Stimulated activated effector memory CD8-positive, alpha-beta T cell treated with anti-CD3 and anti-CD28 coated beads, Interleukin-12 subunit alpha, Interleukin-12 subunit beta, amount 100 ng/mL, for 72 hours (primary cell): ENCODE results near the gene MSI2.

Source experiments
- ATAC-seq: fragments of 150-1000 bp; cut with Tn5 transposase; 2 replicates; pipeline ENCODE4 v1.10.0; 2021
- DNase-seq, 2 donors: peaks; one replicate each; pipeline ENCODE4 v3.0.0; 2021 to 2022; ENCODE audit warnings: low spot score in 2 of 2
- H3K27ac Mint-ChIP-seq: one replicate; pipeline ENCODE4 v1.8.0; 2022; ENCODE audit warnings: mild to moderate bottlenecking, mixed read lengths
- H3K36me3 Mint-ChIP-seq: one replicate; pipeline ENCODE4 v1.8.0; 2022; ENCODE audit warnings: mild to moderate bottlenecking, mixed read lengths
- H3K4me1 Mint-ChIP-seq: one replicate; pipeline ENCODE4 v1.8.0; 2022; ENCODE audit warnings: mixed read lengths
- H3K4me3 Mint-ChIP-seq: one replicate; pipeline ENCODE4 v1.8.0; 2022; ENCODE audit warnings: mild to moderate bottlenecking, mixed read lengths
- H3K9me3 Mint-ChIP-seq: one replicate; pipeline ENCODE4 v1.8.0; 2022; ENCODE audit warnings: mixed read lengths

The MSI2 gene

DNA sequence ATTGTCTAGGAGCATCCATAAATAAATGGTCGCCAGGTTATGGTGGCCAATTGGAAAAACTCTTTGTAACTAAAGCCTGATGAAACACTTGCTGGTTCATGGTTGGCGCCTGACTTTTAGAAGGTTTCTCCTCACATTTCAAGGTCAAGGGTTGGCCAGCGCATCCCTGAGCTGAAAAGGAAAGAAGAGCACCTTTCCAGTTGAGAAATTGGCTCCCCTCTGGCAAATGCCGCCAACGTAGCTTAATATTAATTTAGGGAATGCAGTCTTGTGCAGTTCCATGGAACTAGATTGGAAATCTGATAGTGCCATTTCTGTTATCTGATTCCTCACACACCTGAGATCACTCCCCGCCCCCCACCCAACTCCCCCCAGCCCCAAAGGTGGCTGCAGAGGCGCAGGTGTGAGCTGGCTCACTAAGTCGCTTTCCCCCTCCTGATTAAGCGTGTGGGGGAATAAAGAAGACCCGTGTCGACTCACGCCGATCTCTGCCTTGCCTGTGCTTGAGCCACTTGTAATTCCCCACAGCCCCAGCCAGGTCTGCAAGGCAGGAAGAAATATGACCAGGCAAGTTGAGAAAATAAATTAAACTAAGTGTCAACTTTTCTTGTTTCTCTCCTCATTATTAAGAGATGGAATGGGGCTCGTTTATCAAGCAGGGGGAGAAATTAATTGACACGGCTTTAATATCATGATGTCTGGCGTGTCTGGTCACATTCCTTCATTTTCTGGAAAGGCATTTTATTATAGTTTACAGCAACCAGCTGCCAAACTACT, 331.1 kb downstream of the MSI2 start:
- peaks cover 4% of the 10 kb centered on the region for H3K36me3 Mint-ChIP-seq
- DNase-seq (no peak), ATAC-seq (no peak)
- no peaks in the 10 kb centered on the region for H3K9me3 Mint-ChIP-seq
- peak overlapping the region; percentile 20 for H3K27ac Mint-ChIP-seq
- no peak overlapping the region for H3K4me3 Mint-ChIP-seq
- H3K4me1 Mint-ChIP-seq, result no peaks in the 10 kb centered on the region

DNA sequence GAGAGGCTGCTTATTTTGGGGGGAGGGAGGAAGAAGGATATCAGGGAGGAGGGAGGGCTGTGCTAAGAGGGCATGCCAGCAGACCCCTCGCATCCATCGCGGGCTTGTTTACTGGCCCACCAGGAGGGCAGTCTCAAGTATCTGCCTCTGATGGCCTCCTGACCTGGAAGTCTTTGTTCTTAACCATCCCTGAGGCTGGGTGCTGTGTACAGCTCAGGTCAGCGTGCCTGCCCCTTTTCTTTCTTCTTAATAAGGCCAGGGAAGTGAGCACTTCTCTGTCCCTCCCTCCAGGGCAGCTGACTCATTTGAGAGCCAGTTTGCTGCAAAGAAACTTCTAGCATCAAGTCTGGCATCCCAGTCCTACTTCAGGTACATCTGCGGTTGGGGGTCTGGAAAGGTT, 331.8 kb downstream of the MSI2 start:
- H3K36me3 Mint-ChIP-seq, result peaks cover 4% of the 10 kb centered on the region
- ATAC-seq (no peak), DNase-seq (no peak)
- H3K4me3 Mint-ChIP-seq, result no peak overlapping the region
- no peaks in the 10 kb centered on the region for H3K9me3 Mint-ChIP-seq
- no peaks in the 10 kb centered on the region for H3K4me1 Mint-ChIP-seq
- peak overlapping the region; percentile 20 for H3K27ac Mint-ChIP-seq

DNA sequence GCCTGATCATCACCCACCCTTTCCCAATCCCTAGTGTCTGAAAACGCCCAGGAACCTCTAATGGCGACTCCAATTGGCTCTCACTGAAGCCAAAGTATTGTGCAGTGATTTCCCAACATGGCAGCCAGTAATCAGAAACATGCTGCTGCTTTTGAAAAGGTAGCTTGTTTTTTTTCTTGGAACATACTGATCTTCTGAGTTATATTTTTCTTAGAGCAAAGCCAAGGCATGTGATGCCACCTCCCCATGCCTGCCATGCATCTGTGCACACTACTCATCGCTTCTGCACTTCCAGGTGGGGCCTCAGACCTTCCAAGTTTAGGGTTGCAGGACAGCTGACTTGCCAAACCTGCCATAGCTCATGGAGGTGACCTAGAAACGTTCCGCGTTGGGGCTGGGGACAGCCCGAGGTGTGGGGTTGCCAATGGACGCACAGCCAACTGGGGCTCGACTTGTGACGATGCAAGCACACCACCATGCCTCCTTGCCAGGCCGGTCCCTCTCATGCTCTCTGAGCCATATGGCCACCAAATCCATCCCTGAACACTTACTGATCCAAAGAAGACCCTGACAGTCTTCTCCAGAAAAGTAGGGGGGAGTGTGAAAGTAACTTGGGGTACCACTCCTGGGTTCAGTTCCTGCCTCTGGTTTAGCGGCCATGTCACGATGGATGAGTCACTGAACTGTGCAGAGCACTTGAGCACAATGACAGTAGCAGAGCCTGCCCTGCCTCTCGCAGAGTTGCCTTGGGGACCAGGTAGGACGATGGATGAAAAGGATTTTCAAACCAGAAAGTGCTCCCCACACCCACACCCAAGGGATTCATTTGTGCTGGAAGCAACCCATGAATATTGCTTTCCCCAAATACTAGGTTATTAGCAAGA, 333.1 kb downstream of the MSI2 start:
- DNase-seq (no peak), ATAC-seq (no peak)
- Mint-ChIP-seq H3K36me3 (peaks cover 4% of the 10 kb centered on the region), H3K4me1 (no peaks in the 10 kb centered on the region), H3K9me3 (no peaks in the 10 kb centered on the region), H3K4me3 (no peak overlapping the region), H3K27ac (no peak overlapping the region)

DNA sequence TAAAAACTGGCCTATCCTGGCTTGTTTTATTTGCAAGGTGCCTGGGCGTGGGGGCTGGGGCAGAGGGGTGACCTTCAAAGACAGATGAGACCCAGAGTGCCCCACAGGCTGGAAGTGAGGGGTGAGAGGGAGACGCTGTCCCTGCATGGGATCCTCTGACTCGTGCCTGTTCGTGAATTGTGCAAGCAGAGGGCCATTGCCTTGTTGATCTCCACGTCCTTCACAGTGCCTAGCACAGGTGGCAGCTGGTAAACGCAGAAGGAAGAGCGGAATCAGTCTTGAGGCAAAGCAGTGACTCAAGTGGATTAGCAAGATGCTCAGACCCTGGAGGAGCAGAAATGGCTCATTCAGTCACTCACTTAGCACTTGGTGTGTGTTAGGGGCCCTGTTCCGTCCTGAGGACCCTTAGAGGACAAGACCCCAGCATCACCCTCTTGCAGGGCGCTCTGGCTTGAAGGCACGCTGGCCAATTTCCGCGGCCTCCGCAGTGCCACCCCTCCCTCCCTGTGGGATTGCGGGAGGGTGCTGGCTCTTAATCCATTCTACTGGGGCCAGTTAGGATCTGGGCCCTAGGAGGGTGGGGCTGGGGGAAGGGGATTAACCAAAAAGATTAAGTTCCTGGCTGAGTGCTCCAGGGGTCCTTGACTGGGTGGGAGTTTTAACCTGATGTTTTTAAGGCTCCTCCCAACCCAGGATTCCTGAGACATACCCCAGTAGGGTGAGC, 337.6 kb downstream of the MSI2 start:
- Mint-ChIP-seq H3K27ac (peak overlapping the region; percentile 46), H3K4me3 (no peak overlapping the region), H3K36me3 (peaks cover 12% of the 10 kb centered on the region), H3K4me1 (peaks cover 19% of the 10 kb centered on the region), H3K9me3 (no peaks in the 10 kb centered on the region)
- no peak for ATAC-seq
- DNase-seq, result no peak

DNA sequence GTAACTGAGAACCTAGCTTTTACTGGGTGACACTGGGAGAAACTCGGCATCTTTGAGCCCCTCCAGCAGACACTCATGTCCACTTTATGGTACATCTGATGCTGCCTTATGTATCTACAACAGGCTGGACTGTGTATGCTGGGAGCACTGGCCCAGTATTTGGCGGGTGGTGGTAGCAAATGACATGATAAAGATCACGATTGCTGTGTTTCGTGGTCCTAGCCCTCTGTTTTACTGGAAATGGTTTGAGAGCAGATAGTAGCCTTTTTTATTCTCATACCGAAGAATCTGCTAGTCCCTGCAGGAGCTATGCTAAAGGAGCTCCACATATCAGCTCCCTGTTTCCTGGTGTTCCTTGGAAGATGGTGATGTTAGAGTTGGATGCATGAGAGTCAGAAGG, 338.4 kb downstream of the MSI2 start:
- peak overlapping the region; percentile 65 for H3K27ac Mint-ChIP-seq
- H3K4me1 Mint-ChIP-seq, result peaks cover 28% of the 10 kb centered on the region
- H3K36me3 Mint-ChIP-seq, result peaks cover 13% of the 10 kb centered on the region
- DNase-seq, result no peak
- ATAC-seq, result no peak
- H3K9me3 Mint-ChIP-seq, result no peaks in the 10 kb centered on the region
- no peak overlapping the region for H3K4me3 Mint-ChIP-seq

DNA sequence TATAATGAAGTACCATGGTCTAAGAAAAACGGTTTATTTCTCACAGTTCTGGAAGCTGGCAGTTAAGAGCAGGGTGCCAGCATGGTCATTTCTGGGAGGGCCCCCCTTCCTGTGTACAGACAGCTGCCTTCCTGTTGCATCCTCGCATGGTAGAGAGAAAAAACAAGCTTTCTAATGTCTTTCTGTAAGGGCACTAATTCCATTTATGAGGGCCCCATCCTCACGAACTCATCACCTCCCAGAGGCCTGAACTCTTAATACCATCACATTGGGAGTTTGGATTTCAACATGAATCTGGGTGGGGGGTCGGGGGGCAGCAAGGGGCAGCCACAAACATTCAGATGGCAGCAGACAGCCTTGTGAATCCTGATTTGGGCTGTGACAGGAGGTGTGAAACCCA, 339.1 kb downstream of the MSI2 start:
- no peak overlapping the region for H3K4me3 Mint-ChIP-seq
- DNase-seq, result no peak
- no peak for ATAC-seq
- peak overlapping the region; percentile 65 for H3K27ac Mint-ChIP-seq
- peaks cover 35% of the 10 kb centered on the region for H3K4me1 Mint-ChIP-seq
- H3K9me3 Mint-ChIP-seq, result no peaks in the 10 kb centered on the region
- peaks cover 19% of the 10 kb centered on the region for H3K36me3 Mint-ChIP-seq

DNA sequence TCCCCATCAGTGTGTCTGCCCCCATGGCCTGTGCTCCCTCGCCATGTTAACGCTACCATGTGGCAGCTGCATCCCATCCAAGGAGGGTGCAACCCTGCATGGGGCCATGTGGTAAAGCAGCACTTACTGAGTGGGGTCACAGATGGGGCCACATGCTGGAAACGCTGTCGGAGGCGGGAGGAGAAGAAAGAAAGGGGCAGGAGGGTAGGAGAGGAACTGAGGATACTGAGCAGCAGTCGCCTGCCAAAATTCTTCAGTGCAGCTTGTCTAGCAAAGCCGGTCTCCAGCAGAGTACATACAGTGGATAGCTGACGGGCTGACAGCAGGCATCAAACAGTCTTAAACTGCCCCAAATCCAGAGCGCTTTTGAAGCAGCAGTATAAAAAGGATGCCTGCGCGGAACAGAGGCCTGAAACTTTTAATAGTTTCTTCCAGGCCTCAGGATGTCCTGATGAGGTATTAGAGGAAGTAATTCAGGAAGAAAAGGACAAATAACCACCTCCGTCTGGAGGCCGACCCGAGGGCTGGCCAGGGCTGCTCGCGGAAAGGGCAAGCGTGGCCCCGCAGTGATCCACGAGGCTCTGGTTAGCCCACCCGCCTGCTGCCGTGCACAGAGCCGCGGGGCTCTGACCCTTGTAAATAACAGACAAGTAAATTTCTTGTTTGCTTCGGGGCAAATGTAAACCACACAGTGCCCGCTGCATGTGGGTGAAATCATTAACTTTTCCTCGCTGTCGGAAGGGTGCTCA, 339.8 kb downstream of the MSI2 start:
- Mint-ChIP-seq H3K9me3 (no peaks in the 10 kb centered on the region), H3K27ac (peak overlapping the region; percentile 65), H3K4me1 (peaks cover 42% of the 10 kb centered on the region), H3K4me3 (no peak overlapping the region), H3K36me3 (peaks cover 23% of the 10 kb centered on the region)
- no peak for DNase-seq
- ATAC-seq, result no peak

DNA sequence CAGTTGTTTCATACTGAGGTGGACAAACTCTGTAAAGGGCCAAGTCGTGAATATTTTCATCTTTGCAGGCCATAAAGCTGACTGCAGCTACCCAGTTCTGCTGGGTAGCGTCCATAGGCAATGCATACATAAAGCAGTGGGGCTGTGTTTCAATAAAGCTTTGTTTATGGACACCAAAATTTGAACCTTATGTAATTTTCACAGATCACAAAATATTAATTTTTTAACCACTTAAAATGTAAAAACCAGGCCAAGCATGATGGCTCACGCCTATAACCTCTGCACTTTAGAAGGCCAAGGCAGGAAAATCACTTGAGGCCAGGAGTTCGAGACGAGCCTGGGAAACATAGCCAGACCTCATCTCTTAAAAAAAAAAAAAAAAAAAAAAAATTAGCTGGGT, 340.8 kb downstream of the MSI2 start:
- Mint-ChIP-seq H3K36me3 (peaks cover 26% of the 10 kb centered on the region), H3K4me1 (peaks cover 51% of the 10 kb centered on the region), H3K4me3 (no peak overlapping the region), H3K9me3 (no peaks in the 10 kb centered on the region), H3K27ac (peak overlapping the region; percentile 65)
- no peak for DNase-seq
- ATAC-seq, result no peak

DNA sequence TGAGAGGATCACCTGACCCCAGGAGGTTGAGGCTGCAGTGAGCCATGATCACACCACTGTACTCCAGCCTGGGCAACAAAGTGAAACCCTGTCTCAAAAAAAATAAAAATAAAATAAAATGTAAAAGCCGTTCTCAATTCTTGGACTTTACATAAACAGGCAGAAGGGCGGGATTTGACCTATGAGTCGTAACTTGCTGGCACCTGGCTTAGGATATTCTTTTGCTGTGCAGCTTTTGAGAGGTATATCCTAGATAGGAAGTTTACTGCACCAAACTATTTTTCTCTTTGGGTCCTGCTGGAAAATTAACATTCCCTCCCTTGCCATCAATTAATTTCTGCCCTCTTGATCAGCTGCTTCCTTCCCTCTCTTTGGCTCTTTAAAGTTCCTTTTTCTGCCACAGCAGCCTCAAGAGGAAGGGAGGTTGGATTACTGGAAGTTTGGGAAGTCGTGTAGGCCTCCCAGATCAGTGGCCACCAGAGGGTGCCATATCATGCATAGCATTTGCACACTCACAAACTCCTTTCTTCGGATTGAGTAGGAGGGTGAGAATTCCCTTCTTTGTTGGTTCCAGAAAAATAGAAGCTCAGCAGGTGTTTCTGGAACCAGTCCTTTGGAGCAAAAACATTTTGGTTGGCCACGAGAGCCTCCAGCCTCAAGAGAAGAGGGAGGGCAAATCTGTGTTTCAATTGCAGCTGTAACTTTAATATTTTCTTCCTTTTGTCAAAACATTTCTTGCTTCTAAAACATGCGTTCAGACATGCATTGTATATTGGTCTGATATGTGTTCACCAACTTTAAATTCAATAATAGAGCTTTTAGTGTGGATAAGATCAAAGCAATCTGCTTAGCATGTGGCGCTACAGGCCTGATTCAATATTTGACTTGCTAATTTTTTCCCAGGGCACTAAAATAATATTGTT, 341.5 kb downstream of the MSI2 start:
- no peak overlapping the region for H3K4me3 Mint-ChIP-seq
- H3K9me3 Mint-ChIP-seq, result no peaks in the 10 kb centered on the region
- ATAC-seq (no peak), DNase-seq (no peak)
- peak overlapping the region; percentile 94 for H3K27ac Mint-ChIP-seq
- H3K36me3 Mint-ChIP-seq, result peaks cover 30% of the 10 kb centered on the region
- peaks cover 58% of the 10 kb centered on the region for H3K4me1 Mint-ChIP-seq

DNA sequence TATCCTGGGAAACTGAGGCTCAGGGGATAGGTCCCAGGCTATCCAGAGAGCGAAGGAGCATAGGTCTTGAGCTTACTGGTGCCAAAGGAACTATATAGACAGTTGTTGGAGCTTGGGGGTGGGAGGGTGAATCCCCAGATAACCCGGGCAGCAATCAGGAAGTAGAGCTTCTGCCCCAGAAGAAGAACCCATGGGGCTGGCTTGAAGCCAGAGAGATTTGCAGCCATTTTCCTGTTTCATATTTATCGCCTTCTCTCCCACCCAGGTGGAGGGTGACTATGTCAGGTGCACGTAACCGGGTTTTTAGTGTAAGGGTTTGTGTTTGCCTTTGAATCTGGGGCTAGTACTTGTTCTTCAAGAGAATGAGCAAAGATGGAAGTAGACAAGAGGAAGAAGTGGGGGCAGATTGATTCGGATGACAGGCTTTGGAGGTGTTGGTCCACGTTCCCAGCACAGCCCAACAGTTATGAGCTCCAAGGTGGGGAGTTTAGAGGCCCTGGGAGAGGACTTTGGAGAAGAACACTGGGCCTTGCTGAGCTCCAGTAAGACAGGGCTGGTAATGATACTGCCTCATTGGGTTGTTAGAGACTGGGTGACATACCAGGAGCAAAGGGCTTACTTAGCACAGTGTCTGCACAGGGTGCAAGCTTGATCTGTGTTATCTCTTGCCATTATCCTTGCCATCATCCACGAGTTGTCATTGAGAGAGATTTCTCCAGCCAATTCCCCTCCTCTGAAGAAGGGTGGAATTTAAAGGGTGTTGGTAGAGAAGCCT, 343.1 kb downstream of the MSI2 start:
- Mint-ChIP-seq H3K27ac (peak overlapping the region; percentile 94), H3K36me3 (peaks cover 39% of the 10 kb centered on the region), H3K4me1 (peaks cover 75% of the 10 kb centered on the region), H3K4me3 (peak overlapping the region; percentile 54), H3K9me3 (no peaks in the 10 kb centered on the region)
- peak; percentile 29 for ATAC-seq
- DNase-seq, result peak in 1 of 2 donors; percentile 64

DNA sequence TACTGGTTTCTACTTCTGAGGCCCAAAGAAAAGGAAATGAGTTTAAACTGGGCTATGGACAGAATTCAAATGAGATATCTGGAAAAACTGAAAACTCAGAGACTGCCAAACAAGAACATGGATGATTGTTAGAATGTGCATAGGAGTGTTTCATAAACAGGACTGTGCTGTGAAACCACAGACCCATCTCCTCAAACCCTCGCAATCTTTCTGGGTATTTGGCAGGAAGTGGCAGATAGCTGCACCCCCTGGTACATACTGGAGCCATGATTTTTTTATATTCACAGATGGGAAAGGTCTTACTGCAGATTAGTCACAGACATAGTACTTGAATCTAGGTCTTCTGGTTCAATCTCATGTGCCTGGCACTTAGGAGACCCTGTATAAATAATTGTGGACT, 343.8 kb downstream of the MSI2 start:
- Mint-ChIP-seq H3K27ac (peak overlapping the region; percentile 94), H3K4me1 (peaks cover 81% of the 10 kb centered on the region), H3K36me3 (peaks cover 39% of the 10 kb centered on the region), H3K9me3 (no peaks in the 10 kb centered on the region), H3K4me3 (peak overlapping the region; percentile 54)
- DNase-seq (peak in 1 of 2 donors; percentile 76), ATAC-seq (peak; percentile 77)

DNA sequence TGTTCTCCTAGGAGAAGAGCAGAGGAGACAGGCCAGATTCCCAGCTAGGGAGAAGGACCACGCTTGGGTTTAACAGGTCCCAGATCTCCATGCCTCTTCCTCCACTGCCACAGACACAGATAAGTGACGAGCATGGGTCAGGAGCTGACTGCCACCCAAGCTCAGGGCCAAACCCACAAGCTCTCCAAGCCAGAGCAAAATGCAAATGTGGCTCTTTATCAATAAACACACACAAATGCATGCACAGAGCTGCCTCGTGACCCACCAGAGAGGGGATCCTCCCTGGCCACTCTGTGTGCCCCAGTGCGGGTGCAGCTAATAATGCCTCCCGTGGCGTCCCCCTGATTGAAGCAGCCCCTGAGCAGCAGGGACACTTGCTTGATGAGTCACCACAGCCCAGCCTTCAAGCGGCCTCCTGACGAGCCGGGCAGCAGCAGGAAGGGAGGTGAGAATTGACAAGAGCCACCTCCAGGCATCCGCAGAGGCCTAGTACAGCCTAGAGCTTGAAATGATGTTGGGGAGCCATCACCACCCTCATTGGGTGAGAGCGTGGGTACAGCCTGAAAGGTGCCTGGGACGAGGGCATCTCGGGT, 344.9 kb downstream of the MSI2 start:
- Mint-ChIP-seq H3K9me3 (no peaks in the 10 kb centered on the region), H3K36me3 (peaks cover 33% of the 10 kb centered on the region), H3K27ac (peak overlapping the region; percentile 94), H3K4me3 (peak overlapping the region; percentile 54), H3K4me1 (peaks cover 88% of the 10 kb centered on the region)
- peak in 1 of 2 donors; percentile 64 for DNase-seq
- ATAC-seq, result peak; percentile 41

DNA sequence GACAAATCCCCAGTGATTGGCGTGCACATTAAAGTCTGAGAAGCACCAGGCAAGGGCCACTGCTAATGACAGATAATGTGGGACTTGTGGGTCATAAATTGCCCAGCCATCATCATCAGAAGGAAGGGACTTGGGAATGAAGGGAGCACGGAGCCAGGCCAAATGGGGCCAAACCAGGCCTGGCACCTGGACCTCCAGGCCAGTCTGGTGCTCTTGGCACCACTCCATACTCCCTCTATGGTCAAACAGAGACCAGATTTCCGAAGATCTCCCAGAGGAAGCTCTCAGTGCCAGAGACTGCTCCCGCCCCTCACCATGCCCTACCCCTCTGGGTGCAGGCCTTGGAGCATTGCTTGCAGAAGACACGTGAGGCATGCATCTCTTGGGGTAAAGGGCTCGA, 346.6 kb downstream of the MSI2 start:
- Mint-ChIP-seq H3K27ac (peak overlapping the region; percentile 94), H3K4me3 (no peak overlapping the region), H3K9me3 (no peaks in the 10 kb centered on the region), H3K4me1 (peaks cover 96% of the 10 kb centered on the region), H3K36me3 (peaks cover 28% of the 10 kb centered on the region)
- no peak for DNase-seq
- no peak for ATAC-seq
